ENCODE results near the gene ATP2B3.

DNA sequence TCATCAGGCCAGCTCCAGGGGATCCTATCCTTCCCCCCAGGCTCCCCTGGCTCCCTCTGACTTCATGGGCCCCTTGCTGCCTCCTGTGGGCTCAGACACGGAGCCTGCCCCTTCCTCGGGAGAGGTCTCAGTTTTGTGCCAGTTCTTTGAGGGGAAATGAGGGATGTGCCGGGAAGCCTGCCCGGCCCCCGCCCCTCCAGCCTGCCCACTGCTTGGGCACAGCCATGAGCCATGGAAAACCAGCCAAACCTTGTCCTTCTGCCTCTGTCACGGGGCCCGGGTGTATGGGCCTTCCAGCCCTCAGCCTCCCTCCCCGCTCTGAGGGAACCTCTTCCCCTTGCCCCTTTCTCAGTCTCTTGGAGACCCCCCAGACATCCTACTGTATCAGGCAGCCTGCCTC lies 15.9 kb upstream of the ATP2B3 start:
- TF ChIP-seq EP300 (IDR thresholded peaks at IDR 0.05) (no peak), POLR2A (IDR thresholded peaks at IDR 0.05) (no peak), POLR2AphosphoS5 (IDR thresholded peaks at IDR 0.05) (no peak)
- TF ChIP-seq, protein P1, sequence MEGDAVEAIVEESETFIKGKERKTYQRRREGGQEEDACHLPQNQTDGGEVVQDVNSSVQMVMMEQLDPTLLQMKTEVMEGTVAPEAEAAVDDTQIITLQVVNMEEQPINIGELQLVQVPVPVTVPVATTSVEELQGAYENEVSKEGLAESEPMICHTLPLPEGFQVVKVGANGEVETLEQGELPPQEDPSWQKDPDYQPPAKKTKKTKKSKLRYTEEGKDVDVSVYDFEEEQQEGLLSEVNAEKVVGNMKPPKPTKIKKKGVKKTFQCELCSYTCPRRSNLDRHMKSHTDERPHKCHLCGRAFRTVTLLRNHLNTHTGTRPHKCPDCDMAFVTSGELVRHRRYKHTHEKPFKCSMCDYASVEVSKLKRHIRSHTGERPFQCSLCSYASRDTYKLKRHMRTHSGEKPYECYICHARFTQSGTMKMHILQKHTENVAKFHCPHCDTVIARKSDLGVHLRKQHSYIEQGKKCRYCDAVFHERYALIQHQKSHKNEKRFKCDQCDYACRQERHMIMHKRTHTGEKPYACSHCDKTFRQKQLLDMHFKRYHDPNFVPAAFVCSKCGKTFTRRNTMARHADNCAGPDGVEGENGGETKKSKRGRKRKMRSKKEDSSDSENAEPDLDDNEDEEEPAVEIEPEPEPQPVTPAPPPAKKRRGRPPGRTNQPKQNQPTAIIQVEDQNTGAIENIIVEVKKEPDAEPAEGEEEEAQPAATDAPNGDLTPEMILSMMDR (IDR thresholded peaks at IDR 0.05) = no peak
